Measurements from ENCODE around the gene TPPP. TPM values are rescaled to one million over a fixed set of nuclear protein-coding genes. Genes with fewer than 3 reads are reported as not detected.
"Not testable (repeated sequence)": the region's sequence is repeated elsewhere in the genome, so short reads cannot be mapped to it uniquely, and the experiment has no call there.

Gene TPPP
- total RNA-seq, 1 donor from 2014 or later: 21.6 TPM

- H3K4me1 ChIP-seq: peaks cover 13% of the 10 kb centered on the region
- peak; percentile 10 for DNase-seq
- no peaks in the 10 kb centered on the region for H3K9me3 ChIP-seq (replicated peaks)
- no peak overlapping the region for H3K4me3 ChIP-seq
- no peaks in the 10 kb centered on the region for H3K27me3 ChIP-seq (ENCODE audit: low read depth)
- TF ChIP-seq, protein P1, sequence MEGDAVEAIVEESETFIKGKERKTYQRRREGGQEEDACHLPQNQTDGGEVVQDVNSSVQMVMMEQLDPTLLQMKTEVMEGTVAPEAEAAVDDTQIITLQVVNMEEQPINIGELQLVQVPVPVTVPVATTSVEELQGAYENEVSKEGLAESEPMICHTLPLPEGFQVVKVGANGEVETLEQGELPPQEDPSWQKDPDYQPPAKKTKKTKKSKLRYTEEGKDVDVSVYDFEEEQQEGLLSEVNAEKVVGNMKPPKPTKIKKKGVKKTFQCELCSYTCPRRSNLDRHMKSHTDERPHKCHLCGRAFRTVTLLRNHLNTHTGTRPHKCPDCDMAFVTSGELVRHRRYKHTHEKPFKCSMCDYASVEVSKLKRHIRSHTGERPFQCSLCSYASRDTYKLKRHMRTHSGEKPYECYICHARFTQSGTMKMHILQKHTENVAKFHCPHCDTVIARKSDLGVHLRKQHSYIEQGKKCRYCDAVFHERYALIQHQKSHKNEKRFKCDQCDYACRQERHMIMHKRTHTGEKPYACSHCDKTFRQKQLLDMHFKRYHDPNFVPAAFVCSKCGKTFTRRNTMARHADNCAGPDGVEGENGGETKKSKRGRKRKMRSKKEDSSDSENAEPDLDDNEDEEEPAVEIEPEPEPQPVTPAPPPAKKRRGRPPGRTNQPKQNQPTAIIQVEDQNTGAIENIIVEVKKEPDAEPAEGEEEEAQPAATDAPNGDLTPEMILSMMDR (IDR thresholded peaks at IDR 0.05; ENCODE audit: borderline replicate concordance): no peak
- H3K36me3 ChIP-seq: no peaks in the 10 kb centered on the region
- intact Hi-C loops (cut with micrococcal nuclease): no loop called here
- no peak overlapping the region for H3K27ac ChIP-seq (replicated peaks)
These were observed 8.4 kb downstream of the TPPP start for GRCh38 chr5:684751-685216.

DNA sequence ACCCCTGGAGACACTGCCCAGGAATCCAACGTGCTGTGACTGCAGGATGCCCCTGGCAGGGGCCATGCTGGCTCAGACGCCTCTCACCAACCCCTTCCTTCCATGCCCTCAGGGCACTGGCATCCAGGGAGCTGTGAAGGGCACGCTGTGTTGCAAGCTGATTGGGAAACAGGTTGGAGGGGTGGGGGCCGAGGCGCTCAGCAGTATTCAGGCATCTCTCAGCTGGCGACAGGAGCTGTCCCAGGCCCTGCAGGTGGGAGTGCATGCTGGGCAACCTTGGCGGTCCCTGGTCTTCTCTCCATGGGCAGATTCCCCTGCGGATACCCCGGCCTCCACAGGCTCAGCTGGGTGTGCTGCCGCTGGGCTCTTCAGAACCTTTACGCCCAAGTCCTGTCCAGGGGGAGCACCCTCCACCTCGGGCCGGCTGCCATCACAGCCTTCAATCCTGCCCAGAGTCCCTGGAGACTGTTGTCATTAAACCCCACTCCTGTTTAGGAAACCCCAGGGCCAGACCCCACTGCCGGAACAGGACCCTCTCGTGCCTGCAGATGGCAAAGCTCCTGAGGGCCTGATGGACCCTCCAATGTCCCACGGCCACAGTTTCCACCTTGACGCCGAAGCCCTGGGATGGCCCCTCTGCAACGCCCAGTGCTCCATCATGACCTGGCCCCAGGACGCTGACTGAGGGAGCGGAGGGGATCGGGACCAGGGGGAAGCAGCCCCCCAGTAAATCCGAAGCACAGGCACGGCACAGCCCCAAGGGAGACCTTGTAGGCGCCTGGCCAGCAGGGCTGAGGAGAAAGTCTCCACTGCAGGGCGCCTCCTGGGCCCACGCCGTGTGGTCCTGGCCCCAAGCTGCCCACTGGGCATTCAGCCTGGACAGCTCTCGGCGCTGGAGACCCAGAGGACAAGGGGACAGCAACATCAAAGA lies 9.3 kb downstream of the TPPP start:
- H3K4me1 ChIP-seq: peaks cover 13% of the 10 kb centered on the region
- no peak overlapping the region for H3K27ac ChIP-seq (replicated peaks)

DNA sequence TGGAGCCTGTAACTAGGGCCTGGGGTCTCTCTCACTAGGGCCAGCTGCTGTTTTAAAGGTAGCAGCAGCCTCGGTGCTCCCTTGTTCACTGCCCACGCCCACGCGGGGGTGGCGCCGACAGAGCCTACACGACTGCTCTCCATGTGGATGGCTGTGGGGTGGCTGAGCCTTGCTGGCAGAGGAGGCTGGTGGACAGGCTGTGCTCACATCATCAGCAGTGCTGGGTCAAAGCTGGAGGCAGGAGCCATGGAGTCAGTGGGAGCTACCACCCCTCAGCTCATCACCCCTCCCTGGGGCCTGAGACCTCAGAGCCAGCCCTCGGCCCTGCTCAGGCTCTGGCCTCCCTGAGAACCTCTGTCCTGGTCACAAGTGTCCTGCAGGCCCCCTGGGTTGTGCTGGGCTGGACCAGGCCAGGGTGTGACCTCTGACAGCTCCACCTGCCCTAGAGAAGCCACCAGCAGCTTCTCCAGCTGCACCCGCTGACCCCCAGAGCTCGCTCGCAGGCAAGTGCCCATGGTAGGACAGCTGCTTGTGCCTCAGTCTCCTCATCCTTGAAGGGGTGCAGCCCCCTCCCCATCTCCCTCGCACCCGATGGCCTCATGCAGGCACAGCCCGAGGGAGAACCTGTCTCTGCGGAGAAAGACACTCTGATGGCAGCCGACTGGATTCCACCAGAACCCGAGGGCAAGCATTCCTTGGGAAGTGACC lies 10.3 kb downstream of the TPPP start:
- H3K36me3 ChIP-seq; H3K9me3 ChIP-seq (replicated peaks); H3K27me3 ChIP-seq (ENCODE audit: low read depth); H3K4me3 ChIP-seq; DNase-seq; intact Hi-C loops (cut with micrococcal nuclease); H3K27ac ChIP-seq (replicated peaks): not testable (repeated sequence)
- H3K4me1 ChIP-seq: peaks cover 13% of the 10 kb centered on the region

More for the DNA sequence above, 9.3 kb downstream of the TPPP start:
- H3K36me3 ChIP-seq: no peaks in the 10 kb centered on the region
- TF ChIP-seq, protein P1 (IDR thresholded peaks at IDR 0.05; ENCODE audit: borderline replicate concordance): no peak
- H3K4me3 ChIP-seq: no peak overlapping the region
- DNase-seq: peak; percentile 12
- no peaks in the 10 kb centered on the region for H3K27me3 ChIP-seq (ENCODE audit: low read depth)
- H3K9me3 ChIP-seq (replicated peaks): no peaks in the 10 kb centered on the region
- intact Hi-C loops (cut with micrococcal nuclease): no loop called here

DNA sequence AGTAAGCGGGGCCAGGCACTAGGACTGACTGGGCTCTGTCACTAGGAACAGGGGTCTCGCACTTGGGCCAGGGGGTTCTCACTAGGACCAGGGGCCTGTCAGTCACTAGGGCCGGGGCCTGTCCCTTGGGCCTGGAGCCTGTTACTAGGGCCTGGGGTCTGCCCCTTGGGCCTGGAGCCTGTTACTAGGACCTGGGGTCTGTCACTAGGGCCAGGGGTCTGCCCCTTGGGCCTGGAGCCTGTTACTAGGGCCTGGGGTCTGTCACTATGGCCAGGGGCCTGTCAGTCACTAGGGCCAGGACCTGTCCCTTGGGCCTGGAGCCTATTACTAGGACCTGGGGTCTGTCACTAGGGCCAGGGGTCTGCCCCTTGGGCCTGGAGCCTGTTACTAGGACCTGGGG lies 10.9 kb downstream of the TPPP start:
- H3K36me3 ChIP-seq; H3K4me3 ChIP-seq; DNase-seq; H3K27me3 ChIP-seq (ENCODE audit: low read depth); H3K27ac ChIP-seq (replicated peaks); intact Hi-C loops (cut with micrococcal nuclease); H3K9me3 ChIP-seq (replicated peaks): not testable (repeated sequence)
- peaks cover 13% of the 10 kb centered on the region for H3K4me1 ChIP-seq

DNA sequence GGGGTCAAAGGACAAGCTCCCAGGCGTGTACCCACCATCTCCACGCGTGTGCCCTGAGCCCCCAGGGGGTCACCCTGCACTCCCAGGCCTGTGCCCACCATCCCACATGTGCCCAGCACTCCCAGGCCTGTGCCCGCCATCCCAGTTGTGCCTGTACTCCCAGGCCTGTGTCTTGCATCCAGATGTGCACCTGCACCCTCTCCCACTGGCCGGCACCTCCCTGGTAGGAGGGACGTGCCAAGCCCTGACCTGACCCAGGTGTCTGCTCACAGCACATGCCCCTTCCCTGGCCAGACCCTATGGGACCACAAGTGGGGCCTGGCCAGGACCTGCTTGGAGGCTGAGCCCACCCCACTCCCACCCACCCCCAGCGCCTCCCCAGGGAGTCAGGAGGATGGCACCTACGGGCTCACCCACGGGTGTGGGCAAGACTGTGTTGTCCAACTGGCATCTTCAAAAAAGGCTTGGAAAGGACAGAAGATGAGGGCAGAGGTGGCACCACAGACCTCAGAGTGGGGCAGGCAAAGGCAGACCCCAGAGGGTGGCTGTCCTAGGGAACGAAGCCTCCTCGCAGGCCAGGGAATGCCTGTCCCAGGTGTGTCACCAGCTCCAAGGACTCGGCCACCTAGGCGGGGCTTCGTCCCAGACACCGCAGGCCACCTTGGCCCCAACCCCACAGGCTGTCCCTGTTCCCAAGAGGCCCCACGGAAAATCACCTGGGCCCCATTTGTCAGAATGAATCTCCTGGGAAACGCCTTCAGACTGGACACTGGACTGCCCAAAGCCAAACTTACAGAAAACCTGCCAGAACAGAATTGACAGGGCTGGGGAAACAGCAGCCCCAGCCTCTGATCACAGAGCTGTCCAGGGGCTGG lies 11.6 kb downstream of the TPPP start:
- H3K27me3 ChIP-seq (ENCODE audit: low read depth); H3K27ac ChIP-seq (replicated peaks); H3K4me3 ChIP-seq; intact Hi-C loops (cut with micrococcal nuclease); DNase-seq; H3K9me3 ChIP-seq (replicated peaks); H3K36me3 ChIP-seq: not testable (repeated sequence)
- peaks cover 13% of the 10 kb centered on the region for H3K4me1 ChIP-seq

DNA sequence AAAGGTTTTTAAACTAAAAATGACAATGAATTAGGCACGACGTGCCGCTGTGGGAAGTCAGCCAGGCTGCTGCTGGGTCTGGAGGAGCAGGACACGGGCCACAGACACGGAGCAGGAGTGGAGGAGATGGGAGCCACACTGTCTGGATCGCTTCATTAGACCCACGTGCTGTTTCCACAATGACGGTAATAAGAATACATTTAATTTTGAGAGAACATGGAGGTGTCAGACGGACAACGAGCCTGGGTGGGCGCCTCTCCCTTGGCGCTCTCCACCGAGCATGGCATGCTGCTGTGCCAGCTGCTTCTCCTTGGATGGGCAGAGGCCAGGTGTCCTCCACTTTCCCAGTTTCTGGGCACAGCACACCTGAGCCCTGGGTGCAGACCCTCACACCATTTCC lies 12.3 kb downstream of the TPPP start:
- H3K36me3 ChIP-seq; H3K4me3 ChIP-seq; H3K27me3 ChIP-seq (ENCODE audit: low read depth); intact Hi-C loops (cut with micrococcal nuclease); DNase-seq; H3K9me3 ChIP-seq (replicated peaks); H3K27ac ChIP-seq (replicated peaks): not testable (repeated sequence)
- H3K4me1 ChIP-seq: peaks cover 18% of the 10 kb centered on the region

- DNase-seq; H3K27me3 ChIP-seq (ENCODE audit: low read depth); H3K9me3 ChIP-seq (replicated peaks); H3K4me3 ChIP-seq; H3K36me3 ChIP-seq; intact Hi-C loops (cut with micrococcal nuclease); H3K27ac ChIP-seq (replicated peaks): not testable (repeated sequence)
- H3K4me1 ChIP-seq: peaks cover 20% of the 10 kb centered on the region
These were observed 12.9 kb downstream of the TPPP start for GRCh38 chr5:680118-680795.

DNA sequence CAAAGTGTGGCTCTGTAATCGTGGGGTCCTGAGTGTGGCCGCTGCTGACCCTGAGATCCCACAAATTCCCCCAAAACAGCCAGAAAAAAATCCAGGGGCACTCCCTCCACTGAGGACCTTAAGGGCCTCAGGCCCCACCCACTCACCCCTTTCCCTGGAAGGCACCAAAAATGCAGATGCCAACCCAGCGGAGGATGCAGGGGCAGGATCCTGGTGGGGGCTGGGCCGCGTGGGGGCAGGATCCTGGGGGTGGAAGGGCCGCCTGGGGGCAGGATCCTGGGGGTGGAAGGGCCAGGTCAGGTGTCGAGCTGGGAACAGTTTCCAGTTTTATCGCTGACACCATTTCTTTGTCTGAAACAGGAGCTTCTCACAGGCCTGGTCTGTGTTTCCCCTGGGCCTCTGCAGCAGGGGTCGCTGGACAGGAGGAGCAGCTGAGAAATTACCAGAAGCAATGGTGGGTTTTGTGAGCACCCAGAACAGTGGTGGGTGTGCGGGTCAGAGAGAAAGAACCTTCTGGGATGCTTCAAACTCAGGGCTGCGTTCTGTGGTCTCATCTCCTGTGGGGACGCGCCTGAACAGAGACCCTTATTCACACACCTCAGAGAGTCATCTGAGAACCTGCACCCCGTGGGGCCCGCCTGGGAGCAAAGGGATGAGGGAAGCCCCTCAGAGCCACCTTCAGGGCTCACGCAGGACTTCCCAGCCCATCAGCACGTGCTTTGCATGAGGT lies 13.8 kb downstream of the TPPP start:
- intact Hi-C loops (cut with micrococcal nuclease); DNase-seq: not testable (repeated sequence)

GRCh38 chr5:678521-678920 lies 14.6 kb downstream of the TPPP start:
- peaks cover 23% of the 10 kb centered on the region for H3K4me1 ChIP-seq
- DNase-seq; intact Hi-C loops (cut with micrococcal nuclease): not testable (repeated sequence)

More for the DNA sequence above, 13.8 kb downstream of the TPPP start:
- not testable (repeated sequence) for H3K27ac ChIP-seq (replicated peaks); H3K9me3 ChIP-seq (replicated peaks); H3K36me3 ChIP-seq; H3K27me3 ChIP-seq (ENCODE audit: low read depth); H3K4me3 ChIP-seq
- peaks cover 22% of the 10 kb centered on the region for H3K4me1 ChIP-seq

More at GRCh38 chr5:678521-678920, 14.6 kb downstream of the TPPP start:
- not testable (repeated sequence) for H3K27me3 ChIP-seq (ENCODE audit: low read depth); H3K27ac ChIP-seq (replicated peaks); H3K36me3 ChIP-seq; H3K9me3 ChIP-seq (replicated peaks); H3K4me3 ChIP-seq

Data from left ventricle myocardium inferior (tissue), 1 donor.